Globus pallidus (tissue), 1 donor: ENCODE results near the gene IRAK3.
"Not testable (repeated sequence)": the region's sequence is repeated elsewhere in the genome, so short reads cannot be mapped to it uniquely, and the experiment has no call there.

Experiments used
- DNase-seq: peaks from one replicate; pipeline ENCODE4 v3.0.0-alpha.2; 2015; ENCODE audit warnings: low spot score

The IRAK3 gene

GRCh38 chr12:66213011-66213410, 24.0 kb downstream of the IRAK3 start:
- not testable (repeated sequence) for DNase-seq

- no peak for DNase-seq
Observed at GRCh38 chr12:66217342-66217917, 28.4 kb downstream of the IRAK3 start.

- no peak for DNase-seq
Observed at GRCh38 chr12:66228462-66228861, 39.4 kb downstream of the IRAK3 start.

- DNase-seq, result no peak
Observed at GRCh38 chr12:66232263-66232662, 43.2 kb downstream of the IRAK3 start.

- peak; percentile 45 for DNase-seq
Observed at GRCh38 chr12:66234037-66234693, 45.2 kb downstream of the IRAK3 start.

GRCh38 chr12:66234773-66235625, 46.0 kb downstream of the IRAK3 start:
- DNase-seq, result peak; percentile 32

- DNase-seq, result no peak
Observed at GRCh38 chr12:66235626-66236281, 46.7 kb downstream of the IRAK3 start.

- DNase-seq, result not testable (repeated sequence)
Observed at GRCh38 chr12:66236282-66236675, 47.3 kb downstream of the IRAK3 start.

GRCh38 chr12:66236969-66237368, 48.0 kb downstream of the IRAK3 start:
- DNase-seq, result no peak

- no peak for DNase-seq
Observed at GRCh38 chr12:66237505-66238175, 48.6 kb downstream of the IRAK3 start.

GRCh38 chr12:66239295-66239694, 50.3 kb downstream of the IRAK3 start:
- DNase-seq, result no peak

- no peak for DNase-seq
Observed at GRCh38 chr12:66240096-66240820, 51.2 kb downstream of the IRAK3 start.

- DNase-seq, result peak; percentile 18
Observed at GRCh38 chr12:66241061-66242043, 52.3 kb downstream of the IRAK3 start.

GRCh38 chr12:66242311-66242710, 53.3 kb downstream of the IRAK3 start:
- DNase-seq, result no peak

- no peak for DNase-seq
Observed at GRCh38 chr12:66243911-66244310, 54.9 kb downstream of the IRAK3 start.

GRCh38 chr12:66244446-66244845, 55.4 kb downstream of the IRAK3 start:
- DNase-seq, result no peak

- DNase-seq, result no peak
Observed at GRCh38 chr12:66247741-66248140, 58.7 kb downstream of the IRAK3 start.

GRCh38 chr12:66251049-66251448, 62.0 kb downstream of the IRAK3 start:
- no peak for DNase-seq

- DNase-seq, result no peak
Observed at GRCh38 chr12:66252771-66253170, 63.8 kb downstream of the IRAK3 start.

- no peak for DNase-seq
Observed at GRCh38 chr12:66255737-66256136, 66.7 kb downstream of the IRAK3 start.
